CD4-positive, alpha-beta T cell treated with Interleukin-6 for 4 hours (primary cell): Measurements from ENCODE around the gene CYTL1.

Experiments used
- DNase-seq: peaks from one replicate; pipeline ENCODE4 v3.0.0-alpha.2; 2020; ENCODE audit warnings: mixed read lengths

Gene CYTL1

DNA sequence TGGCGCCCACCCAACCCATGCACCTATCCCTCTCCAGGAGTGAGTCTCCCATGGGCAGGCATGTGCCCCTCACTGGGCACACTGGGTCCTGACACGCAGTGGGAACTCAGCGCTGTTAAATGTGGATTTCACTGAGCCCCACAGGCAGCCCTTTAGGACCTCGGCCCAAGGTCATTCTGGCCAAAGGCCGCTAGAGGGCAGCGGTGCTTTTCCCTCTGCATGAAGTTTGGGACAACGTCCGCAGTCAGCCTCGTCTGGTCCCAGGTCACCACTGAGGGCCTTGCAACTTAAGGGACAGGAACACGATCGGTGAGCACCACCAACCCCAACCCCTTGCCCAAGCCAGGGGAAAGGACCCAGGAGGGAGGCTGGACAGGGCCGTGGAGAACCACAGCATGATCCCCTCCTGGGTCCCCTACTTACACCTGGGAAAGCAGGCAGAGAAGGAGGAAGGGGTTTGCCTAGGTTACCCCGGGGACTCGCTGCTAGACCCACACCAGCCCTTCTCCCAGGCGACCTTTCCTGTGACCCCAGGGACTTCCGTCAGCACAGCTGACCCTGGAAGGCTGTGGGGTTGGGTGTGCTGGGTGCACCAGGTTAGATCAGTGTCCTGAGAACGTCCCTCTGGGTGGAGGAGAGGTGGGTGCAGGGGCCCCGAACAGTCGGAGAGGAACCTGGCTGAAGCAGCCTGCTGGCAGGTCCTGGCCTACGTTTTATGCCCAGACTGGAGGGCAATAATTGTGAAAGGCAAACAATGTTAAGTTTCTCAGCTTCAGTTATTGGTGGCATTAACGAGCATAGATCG lies 24.0 kb downstream of the CYTL1 start:
- peak; percentile 32 for DNase-seq

- DNase-seq: no peak
Measured at GRCh38 chr4:4994312-4995097, 24.8 kb downstream of the CYTL1 start.

GRCh38 chr4:4992833-4993232 lies 26.4 kb downstream of the CYTL1 start:
- DNase-seq: no peak

GRCh38 chr4:4991541-4992099 lies 27.6 kb downstream of the CYTL1 start:
- DNase-seq: no peak

- DNase-seq: no peak
Measured at GRCh38 chr4:4990857-4991540, 28.3 kb downstream of the CYTL1 start.

DNA sequence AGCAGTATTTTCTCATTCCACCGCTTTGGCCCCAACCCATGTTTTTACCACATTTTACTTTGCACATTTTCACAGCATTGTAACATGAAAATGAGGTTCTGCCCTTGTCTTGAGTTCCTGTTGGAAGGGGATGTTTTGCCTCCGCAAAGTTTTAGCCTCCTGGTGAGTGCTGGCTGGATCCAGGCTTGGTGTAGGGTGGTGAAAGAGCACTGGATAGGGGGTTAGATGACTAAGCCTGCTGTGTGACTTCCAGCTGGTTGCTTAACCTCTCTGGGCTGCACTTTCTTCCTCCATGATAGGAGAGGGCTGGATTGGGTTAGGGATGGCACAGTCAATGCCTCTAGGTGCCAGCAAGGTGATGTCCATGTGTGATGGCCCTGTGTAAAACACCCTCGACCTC lies 28.9 kb downstream of the CYTL1 start:
- no peak for DNase-seq

DNA sequence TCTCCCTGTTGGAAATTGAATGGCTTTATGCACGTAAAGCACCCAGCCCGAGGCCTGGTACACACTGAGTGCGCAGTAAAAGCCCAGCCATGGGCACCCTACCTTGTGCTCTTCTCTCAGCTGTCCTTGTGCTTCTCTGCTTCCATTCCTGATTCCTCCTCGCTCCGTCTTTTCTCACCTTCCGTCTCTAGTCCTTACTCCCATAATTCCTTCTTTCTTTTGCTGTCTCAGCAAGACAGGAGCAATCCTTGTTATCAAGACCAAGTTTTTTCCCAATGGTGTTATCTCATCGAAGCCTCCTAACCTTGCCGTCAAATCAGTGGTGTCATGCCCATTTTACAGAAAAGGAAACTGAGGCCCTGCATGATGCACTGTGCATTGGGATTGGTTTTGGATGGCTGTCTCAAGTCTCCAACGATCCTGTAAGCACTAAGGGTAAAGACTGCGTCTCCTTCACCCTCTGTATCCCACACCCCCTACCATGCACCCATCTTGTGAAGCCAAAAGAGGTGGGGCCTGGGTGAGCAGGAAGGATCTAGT lies 30.1 kb downstream of the CYTL1 start:
- DNase-seq: no peak

DNA sequence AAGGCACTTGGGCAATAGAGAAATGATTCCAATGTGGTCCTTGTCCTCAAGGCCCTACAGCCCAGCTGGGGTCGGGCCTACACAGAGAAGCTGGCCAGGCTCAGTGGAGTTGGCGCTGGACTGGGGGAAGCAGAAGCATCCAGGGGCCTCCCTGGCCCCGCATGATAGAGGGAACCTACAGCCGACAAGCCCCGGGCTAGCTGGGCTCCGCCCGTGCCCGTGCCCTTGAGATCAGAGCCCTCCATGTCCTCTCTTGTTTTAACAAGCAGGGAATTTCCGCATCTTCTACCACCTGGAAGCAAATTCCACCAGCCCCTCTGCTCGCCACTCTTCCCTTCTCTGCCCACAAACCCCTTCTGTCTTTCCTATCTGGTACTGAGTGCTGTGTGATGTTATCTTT lies 31.6 kb downstream of the CYTL1 start:
- no peak for DNase-seq

GRCh38 chr4:4986841-4987240 lies 32.4 kb downstream of the CYTL1 start:
- DNase-seq: no peak

DNA sequence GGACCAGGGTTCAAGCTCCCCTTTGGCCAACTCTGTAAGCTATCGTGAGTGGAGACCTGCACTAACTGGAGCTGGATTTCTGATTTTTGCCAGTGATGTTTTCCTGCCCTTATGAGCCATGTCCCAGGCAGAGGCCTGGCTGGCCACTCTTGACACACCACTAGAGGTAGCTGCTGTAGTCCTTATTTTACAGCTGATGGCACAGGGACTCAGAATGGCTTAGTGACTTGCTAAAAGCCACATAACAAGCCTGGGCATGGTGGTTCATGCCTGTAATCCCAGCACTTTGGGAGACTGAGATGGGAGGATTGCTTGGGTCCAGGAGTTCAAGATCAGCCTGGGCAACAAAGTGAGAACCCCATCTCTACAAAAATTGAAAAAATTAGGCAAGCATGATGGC lies 33.4 kb downstream of the CYTL1 start:
- DNase-seq: no peak

DNA sequence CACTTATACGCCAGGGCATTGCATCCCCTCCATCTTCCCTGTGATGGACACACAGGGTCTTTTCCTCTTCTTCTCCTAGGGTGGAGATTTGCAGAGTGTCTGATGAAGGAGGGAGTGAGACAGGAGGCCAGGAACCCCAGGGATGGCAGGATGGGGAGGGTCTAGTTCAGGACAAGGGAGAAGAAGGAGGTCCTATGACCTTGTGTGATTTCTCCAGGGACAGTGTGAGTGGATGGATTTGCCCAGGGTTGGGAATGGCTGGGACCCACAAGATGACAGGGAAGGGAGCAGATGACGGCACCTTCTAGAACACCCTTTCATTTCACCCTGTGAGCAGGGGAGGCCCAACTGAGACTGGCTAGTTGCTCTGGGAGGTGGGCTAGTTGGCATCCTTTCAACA lies 34.2 kb downstream of the CYTL1 start:
- no peak for DNase-seq

- DNase-seq: no peak
Measured at GRCh38 chr4:4984186-4984585, 35.1 kb downstream of the CYTL1 start.

- DNase-seq: no peak
Measured at GRCh38 chr4:4981827-4982226, 37.4 kb downstream of the CYTL1 start.

DNA sequence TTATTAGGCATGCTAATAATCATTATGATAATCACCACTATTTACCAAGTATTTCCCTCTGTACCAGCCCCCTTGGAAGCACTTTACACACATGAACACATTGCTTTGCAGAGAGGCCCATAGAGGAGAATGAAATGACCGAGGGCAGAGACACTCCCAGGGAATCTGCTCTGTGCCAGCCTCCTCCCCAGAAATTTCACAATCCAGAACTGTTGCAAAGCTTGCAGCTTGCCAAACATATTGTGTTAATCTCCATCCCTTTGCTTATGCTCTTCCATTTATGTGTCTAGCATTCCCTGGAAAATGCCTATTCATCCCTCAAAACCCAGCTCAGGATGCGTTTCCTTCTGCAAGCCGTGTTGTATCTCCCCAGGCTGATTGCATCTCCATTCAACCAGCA lies 37.8 kb downstream of the CYTL1 start:
- no peak for DNase-seq

DNA sequence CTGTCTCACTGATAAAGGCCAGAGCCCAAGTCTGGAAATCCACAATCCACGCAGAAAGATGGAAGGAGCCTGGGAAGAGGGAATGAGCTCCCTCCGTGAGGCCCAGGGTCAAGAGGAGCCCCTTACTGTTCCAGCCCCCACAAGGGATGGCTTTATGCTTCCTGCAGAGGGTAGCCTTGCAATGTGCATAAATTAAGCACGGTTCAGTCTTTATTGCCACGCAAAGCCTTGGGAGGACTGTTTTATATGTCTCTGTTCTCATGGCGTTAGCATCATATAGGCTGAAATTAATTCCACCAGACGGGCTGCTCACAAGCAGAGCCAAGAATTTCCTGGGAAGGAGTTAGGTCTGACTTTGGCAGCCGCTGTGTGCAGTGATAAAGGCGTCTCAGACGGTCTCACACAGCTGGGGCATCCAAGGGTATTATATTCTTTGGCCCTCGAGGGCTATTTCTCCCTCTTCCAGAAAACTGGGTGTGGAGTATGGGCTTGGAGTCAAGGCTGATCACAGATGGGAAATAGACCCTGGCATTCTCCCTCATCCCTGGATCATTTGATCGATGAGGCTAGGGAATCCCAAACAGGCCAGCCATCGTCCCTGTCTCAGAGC lies 38.5 kb downstream of the CYTL1 start:
- no peak for DNase-seq

DNA sequence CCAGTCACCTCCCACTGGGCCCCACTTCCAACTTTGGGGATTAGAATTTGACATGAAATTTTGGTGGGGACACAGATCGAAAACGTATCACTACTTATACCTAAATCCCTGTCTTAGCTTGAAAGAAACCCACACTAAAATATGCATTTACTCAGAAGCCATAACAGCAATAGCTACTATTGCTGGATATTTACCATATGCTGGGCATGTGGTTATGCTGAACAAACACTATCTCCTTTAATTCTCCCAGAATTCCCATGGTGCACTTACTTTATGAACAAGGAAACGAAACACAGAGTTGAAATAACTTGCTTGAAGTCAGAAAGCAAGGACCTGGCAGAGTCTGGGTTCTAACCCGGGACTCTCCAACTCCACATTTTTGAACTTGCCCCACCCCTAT lies 39.3 kb downstream of the CYTL1 start:
- no peak for DNase-seq

DNA sequence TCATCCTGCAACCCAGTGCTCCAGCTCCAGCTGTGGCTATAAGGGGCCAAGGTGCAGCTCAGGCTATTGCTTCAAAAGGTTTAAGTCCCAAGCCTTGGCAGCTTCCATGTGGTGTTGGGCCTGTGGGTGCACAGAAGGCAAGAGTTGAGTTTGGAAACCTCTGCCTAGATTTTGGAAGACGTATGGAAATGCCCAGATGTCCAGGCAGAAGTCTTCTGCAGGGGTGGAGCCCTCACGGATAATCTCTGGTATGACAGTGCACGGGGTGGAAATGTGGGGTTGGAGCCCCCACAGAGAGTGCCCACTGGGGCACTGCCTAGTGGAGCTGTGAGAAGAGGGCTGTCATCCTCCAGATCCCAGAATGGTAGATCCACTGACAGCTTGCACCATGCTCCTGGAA lies 44.5 kb downstream of the CYTL1 start:
- no peak for DNase-seq

GRCh38 chr4:4971796-4972195 lies 47.5 kb downstream of the CYTL1 start:
- DNase-seq: no peak

DNA sequence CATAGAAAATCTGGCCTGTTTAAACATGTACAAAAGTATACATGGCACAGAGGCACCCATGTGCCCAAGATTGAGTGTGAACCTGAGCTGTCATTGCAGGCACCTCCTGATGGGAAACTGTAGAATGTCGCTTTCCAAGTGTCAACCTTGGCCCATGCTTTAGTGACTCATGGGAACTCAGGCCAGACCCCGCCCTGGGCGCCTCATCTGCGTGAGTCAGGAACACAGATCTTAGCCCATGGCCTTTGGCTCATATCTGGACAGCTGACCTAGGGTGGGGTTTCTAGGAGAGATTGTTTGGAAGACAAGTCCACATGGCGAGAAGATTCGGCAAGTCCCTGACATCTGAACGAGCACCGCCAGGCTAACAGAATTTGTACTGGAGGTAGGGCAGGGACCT lies 50.0 kb downstream of the CYTL1 start:
- no peak for DNase-seq

DNA sequence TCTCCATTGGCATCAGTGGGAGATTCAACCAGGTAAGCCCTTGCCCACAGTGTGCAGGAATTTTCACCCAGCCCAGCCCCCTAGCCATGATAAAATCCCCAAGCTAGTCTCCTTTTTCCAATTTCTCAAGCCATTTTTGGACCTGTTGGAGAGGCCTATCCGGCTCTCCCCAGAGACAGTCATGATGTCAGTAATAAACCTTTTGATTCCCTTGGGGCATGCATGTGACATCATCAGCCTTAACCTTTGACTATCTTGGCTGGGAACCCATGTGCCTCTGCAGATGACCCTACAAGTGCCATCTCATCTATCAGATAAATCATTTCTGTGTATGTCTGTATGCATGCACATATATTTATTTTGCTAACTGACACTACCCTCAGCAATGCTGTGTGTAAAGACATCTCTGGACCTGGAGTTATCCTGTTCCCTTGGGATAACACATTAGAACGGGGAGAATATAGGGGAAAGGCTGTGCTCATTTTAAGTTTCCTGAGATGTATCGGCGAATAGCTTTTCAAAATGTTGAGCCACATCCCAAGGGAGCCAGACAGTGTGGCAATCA lies 51.0 kb downstream of the CYTL1 start:
- DNase-seq: no peak
